ENCODE measurements around the gene ADAMTSL1. TPM values are rescaled to one million over a fixed set of nuclear protein-coding genes. Genes with fewer than 3 reads are reported as not detected.
"Not testable (repeated sequence)": the region's sequence is repeated elsewhere in the genome, so short reads cannot be mapped to it uniquely, and the experiment has no call there.

The ADAMTSL1 gene
- total and polyA plus RNA-seq, 2 of the 8 experiments (the other 6 are each of a cell fraction or from before 2014, with no cell fraction given), result 0.84 to 1.1 TPM

- H3K23ac ChIP-seq (ENCODE audit: insufficient read length); H3K4ac ChIP-seq (replicated peaks; ENCODE audit: insufficient read length, low read depth, low read length); H2BK5ac ChIP-seq (ENCODE audit: low read depth, low read length); H2AK5ac ChIP-seq (ENCODE audit: low read depth, low read length); POLR2A ChIA-PET (ENCODE audit: partially characterized antibody); H3K79me2 ChIP-seq (ENCODE audit: control insufficient read depth in 1 of 2, insufficient read depth in 2 of 2, low read length in 2 of 2); H3K9me3 ChIP-seq (ENCODE audit: insufficient read depth in 2 of 2, low read depth in 1 of 2, low read length in 1 of 2); H3K36me3 ChIP-seq (ENCODE audit: control insufficient read depth in 2 of 4, insufficient read depth in 4 of 4, low read length in 3 of 4); H4K5ac ChIP-seq (ENCODE audit: insufficient read length, low read depth, low read length); H3K23me2 ChIP-seq (ENCODE audit: low read depth, low read length); H3K14ac ChIP-seq (ENCODE audit: insufficient read length); H3K27ac ChIP-seq (ENCODE audit: low read depth, low read length); H2BK120ac ChIP-seq (replicated peaks; ENCODE audit: low read depth, low read length); H3K4me1 ChIP-seq (replicated peaks in 1 of 4; ENCODE audit: control insufficient read depth in 3 of 4, insufficient read depth in 4 of 4, low read length in 3 of 4); H2BK12ac ChIP-seq (ENCODE audit: low read depth, low read length); H4K8ac ChIP-seq (ENCODE audit: extremely low read depth, insufficient read depth, low read length); H3K27me3 ChIP-seq (replicated peaks in 1 of 4; ENCODE audit: control insufficient read depth in 3 of 4, extremely low read depth in 1 of 4, insufficient read depth in 3 of 4, low read length in 3 of 4); FAIRE-seq; H3K4me3 ChIP-seq (ENCODE audit: extremely low read depth in 1 of 4, insufficient read depth in 2 of 4, low read depth in 3 of 4, low read length in 4 of 4); H2BK15ac ChIP-seq (ENCODE audit: low read length); H2BK20ac ChIP-seq (ENCODE audit: low read length); DNase-seq (ENCODE audit: low read depth in 1 of 2, low spot score in 2 of 2); H3K18ac ChIP-seq (ENCODE audit: extremely low read depth, low read length); H3K56ac ChIP-seq (replicated peaks; ENCODE audit: insufficient read length, low read depth, low read length); H2AFZ ChIP-seq (ENCODE audit: low read length); H4K91ac ChIP-seq (replicated peaks; ENCODE audit: insufficient read length, low read length); H4K20me1 ChIP-seq (replicated peaks in 1 of 2; ENCODE audit: control insufficient read depth in 1 of 2, insufficient read depth in 2 of 2, low read length in 2 of 2); H3K9ac ChIP-seq (replicated peaks in 1 of 4; ENCODE audit: extremely low read depth in 1 of 4, low read depth in 3 of 4, low read length in 3 of 4); H3K79me1 ChIP-seq (ENCODE audit: low read depth, low read length); H3K4me2 ChIP-seq (ENCODE audit: insufficient read depth in 1 of 2, low read depth in 2 of 2, low read length in 2 of 2): not testable (repeated sequence)
- CTCF ChIA-PET (ENCODE audit: partially characterized antibody), result interaction anchor here (0.6 kb wide), 1 partner anchor 16 kb away, joined by 3 read pairs; no protein-coding TSS in a partner anchor
- WGBS, 2 experiments (ENCODE audit: extremely low coverage in 1 of 2, insufficient coverage in 1 of 2, insufficient read length in 1 of 2, insufficient replicate concordance in 2 of 2, low coverage in 1 of 2, low lambda C conversion rate in 2 of 2, missing lambda C conversion rate in 1 of 2), result 85% methylated on average over 13 of the region's 13 CpGs; no CpG with 5 or more reads in 1 of the 2 experiments
Observed at GRCh38 chr9:18930611-18931010, 456.7 kb downstream of the ADAMTSL1 start.

All from H1 (cell line).